GM10266 (cell line): ENCODE data around the gene CASP9.

Source experiments
- DNase-seq: peaks from one replicate; pipeline ENCODE4 v3.0.0; 2012; ENCODE audit errors: extremely low spot score
- CTCF ChIP-seq: IDR thresholded peaks from 2 replicates; pipeline ENCODE4 v1.5.1; 2012; ENCODE audit warnings: mild to moderate bottlenecking, low read depth; ENCODE audit not compliant: control insufficient read depth, insufficient read depth; ENCODE audit errors: missing control alignments

CASP9 gene

GRCh38 chr1:15457585-15457984 is 66.4 kb downstream of the CASP9 start:
- TF ChIP-seq CTCF: no peak
- no peak for DNase-seq

GRCh38 chr1:15456313-15456954 is 67.6 kb downstream of the CASP9 start, which contains the start of gene CELA2A:
Gene CELA2A (plus strand): TSS chr1:15456732. CDS start chr1:15456754, 22 bp downstream.
- TF ChIP-seq CTCF: no peak
- no peak for DNase-seq

GRCh38 chr1:15455522-15455921 is 68.5 kb downstream of the CASP9 start:
- DNase-seq: no peak
- TF ChIP-seq CTCF: no peak

GRCh38 chr1:15454256-15454655 is 69.8 kb downstream of the CASP9 start:
- no peak for DNase-seq

GRCh38 chr1:15453734-15454133 is 70.3 kb downstream of the CASP9 start:
- no peak for DNase-seq
- TF ChIP-seq CTCF: no peak

More at GRCh38 chr1:15454256-15454655, 69.8 kb downstream of the CASP9 start:
- TF ChIP-seq CTCF: no peak

GRCh38 chr1:15452866-15453571 is 71.0 kb downstream of the CASP9 start:
- no peak for DNase-seq
- no peak for TF ChIP-seq CTCF

GRCh38 chr1:15452216-15452615 is 71.8 kb downstream of the CASP9 start:
- no peak for DNase-seq

More at GRCh38 chr1:15452216-15452615, 71.8 kb downstream of the CASP9 start:
- TF ChIP-seq CTCF: no peak
